T-helper 2 cell treated with Interferon-gamma antibody and Interleukin-4, amounts not matched to agents 100 ng/mL and 5 ng/mL, for 36 hours (primary cell): ENCODE measurements around the gene TSPO2. TPM values are rescaled to one million over a fixed set of nuclear protein-coding genes. Genes with fewer than 3 reads are reported as not detected.

Source experiments
- intact Hi-C: fragments of 100-400 bp; cut with micrococcal nuclease; formaldehyde crosslinking; loops from one replicate; pipeline ENCODE4 v1.15.1; 2023
- total RNA-seq: library from RNA; stranded (reverse); gene quantifications from 2 replicates; pipeline ENCODE4 v1.2.3, GENCODE V29; 2022

The TSPO2 gene
- total RNA-seq, 1 donor from 2014 or later, result not detected

GRCh38 chr6:41027241-41027640 is 15.0 kb upstream of the TSPO2 start:
- intact Hi-C loops, result loop anchor here (1.0 to 5.0 kb wide), 6 partner anchors 21 to 440 kb away; partner anchors contain the start of genes LRFN2, NFYA and OARD1

- intact Hi-C loops, result loop anchor here (1.0 to 5.0 kb wide), 6 partner anchors 22 to 441 kb away; partner anchors contain the start of genes LRFN2, NFYA and OARD1
Observed at GRCh38 chr6:41027799-41028560, 14.3 kb upstream of the TSPO2 start.

DNA sequence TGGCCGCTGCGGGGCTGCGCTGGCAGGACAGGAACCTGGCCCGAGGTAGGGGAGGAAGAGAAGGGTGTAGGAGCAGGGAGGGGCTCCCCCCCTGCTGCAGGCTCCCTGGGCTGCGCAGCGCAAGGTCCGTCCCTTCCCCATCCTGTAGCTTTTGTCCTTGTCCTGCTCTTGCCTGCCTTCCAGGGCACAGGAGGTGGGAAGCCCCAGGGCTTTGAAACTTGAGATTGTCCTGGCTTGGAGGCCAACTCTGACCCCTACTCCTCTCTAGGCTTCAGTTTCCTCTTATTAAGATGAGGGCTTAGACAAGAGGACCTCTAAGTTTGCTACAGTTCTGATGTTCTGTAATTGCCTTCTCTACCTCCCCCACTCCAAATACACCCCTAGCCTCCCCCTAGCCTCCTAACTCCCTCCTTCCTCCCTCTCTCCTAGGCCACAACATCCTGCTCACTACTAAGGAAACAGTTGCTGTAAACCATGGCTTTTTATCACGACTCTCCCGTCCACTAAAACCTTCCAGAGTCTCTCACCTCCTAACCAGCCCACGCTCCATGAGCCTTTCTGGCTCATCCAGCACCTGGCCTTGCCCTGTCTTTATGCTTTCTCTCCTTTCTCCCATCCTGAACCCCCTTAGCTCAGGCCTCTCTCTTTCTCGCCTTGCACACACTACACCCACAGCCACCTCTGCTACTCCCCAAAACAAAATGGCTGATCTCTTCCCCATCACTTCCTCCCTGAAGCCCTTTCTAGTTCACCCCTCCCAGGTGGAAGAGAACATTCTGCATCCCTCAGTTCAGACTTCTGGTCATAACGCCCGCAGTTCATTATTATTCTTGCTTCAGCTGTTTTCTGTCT is 13.5 kb upstream of the TSPO2 start:
- intact Hi-C loops, result loop anchor here (1.0 to 5.0 kb wide), 3 partner anchors 11 to 441 kb away; partner anchors contain the start of genes LRFN2 and UNC5CL

- intact Hi-C loops, result no loop called here
Observed at GRCh38 chr6:41032830-41033229, 9.4 kb upstream of the TSPO2 start.

DNA sequence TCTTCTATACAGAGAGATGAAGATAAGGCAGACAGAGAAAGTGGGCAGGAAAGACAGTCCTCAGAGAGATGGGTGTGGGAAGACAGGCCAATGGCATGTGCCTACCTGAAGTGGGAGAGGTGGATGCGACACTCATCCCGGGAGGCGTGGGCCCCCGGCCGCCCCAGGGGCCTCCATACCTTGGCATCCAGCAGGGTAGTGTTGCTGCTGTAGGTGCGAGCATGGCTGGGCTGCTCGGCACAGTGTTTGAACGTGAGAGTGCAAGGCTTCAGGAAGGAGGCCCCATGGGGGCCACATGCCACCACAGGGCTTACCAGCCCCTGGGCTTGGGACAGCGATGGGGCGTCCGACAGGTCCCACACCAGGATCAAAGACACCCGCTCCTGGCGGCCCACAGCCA is 8.5 kb upstream of the TSPO2 start:
- intact Hi-C loops, result no loop called here

DNA sequence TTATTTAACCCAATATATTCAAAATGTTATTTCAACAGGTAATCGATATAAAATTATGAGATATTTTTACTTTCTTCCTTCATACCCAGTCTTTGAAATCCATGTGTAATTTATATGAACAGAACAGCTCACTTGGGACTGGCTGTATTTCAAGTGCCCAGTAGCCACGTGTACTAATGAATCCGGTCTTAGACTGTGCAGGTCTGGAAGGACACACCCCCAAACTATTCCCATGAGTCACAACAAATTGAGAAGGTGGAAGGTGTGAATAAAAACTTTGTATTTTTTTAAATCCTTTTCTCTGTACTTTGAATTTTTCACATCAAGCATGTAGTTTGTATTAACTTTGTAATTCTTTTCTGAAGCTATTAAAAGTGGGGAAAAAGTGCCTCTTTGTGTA is 6.1 kb upstream of the TSPO2 start:
- intact Hi-C loops, result no loop called here

- intact Hi-C loops, result no loop called here
Observed at GRCh38 chr6:41036601-41037000, 5.7 kb upstream of the TSPO2 start.

DNA sequence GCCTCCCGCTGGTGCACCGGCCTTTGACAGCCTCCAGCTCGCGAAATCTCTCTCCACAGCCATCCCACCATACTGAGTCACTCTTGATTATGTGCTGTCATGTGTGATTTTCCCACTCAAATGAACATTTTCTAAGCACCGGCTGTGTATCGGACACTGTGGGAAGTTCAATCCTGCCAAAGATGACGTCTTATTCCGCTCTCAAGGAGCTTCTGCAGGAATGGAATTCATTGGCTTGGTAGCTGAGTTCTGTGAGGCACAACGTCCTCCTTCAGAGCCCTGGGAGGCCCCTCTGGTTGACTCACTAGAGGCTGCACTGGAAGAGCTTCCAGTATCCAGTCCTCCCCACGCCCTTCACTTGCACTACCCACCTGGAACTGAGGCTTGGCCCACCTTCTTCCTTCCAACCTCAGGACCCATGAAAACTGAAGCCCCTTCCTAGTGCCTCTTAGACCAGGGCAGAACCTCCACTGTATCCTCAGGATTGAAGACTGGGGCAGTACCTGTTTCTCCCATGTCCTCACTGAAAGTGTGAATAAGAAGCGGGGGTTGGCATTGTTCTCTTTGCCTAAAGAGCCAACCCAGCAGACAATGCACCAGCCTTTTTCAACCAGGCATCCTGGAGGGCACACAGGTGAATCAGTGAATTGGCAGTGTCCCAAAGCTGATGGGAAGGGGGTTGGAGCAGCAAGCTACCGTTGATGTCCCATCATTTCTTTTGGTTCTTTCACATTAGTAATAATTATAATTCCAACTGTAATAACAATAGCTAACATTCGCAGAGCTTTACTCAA is 5.0 kb upstream of the TSPO2 start:
- intact Hi-C loops, result no loop called here

- intact Hi-C loops, result no loop called here
Observed at GRCh38 chr6:41038205-41038604, 4.1 kb upstream of the TSPO2 start.

GRCh38 chr6:41039060-41039998 is 2.9 kb upstream of the TSPO2 start, which contains the start of gene UNC5CL:
UNC5CL (minus strand) TSS chr6:41039221; CDS start chr6:41035074, 4,147 bp downstream.
- intact Hi-C loops, result loop anchor here (1.0 kb wide), 2 partner anchors 10 to 33 kb away; no protein-coding TSS in a partner anchor

DNA sequence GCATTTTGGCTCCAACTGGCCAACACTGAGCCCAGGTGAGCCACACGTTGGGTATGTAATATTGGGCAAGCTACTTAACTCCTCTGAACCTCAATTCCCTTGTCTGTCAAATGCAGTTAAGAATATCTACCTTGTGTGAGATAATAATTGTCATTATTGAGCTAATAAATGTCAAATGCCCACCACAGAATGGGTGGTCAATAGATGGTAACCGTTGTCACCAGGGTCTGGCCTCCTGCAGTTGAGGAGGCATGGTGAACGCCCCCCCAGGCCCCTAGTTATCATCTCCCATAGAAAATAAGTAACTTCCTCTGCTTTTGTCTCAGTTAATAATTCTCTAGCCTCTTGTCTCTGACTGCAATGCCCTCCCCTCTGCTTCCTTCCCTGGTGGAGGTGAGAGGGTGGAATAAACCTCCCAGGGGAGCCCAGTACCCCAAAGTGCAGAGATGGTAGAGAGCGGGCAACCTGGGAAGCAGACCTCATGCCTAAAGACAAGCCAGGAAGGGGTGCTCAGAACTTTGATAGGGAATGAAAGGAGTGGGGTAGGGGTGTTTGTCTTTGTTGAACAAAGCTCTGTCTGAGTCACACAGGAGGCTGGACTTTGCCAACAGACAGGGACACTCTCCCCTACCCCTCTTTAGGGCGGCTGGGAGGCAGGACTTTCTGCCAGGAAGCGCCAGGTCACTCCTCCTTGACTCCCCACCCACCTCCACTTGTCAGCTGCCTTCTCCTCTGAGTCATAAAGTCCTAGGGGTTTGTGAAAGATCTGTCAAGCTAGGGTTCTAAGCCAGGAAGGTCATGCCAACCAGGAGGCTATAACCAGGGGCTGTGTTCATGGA is 1.9 kb upstream of the TSPO2 start:
- intact Hi-C loops, result no loop called here

DNA sequence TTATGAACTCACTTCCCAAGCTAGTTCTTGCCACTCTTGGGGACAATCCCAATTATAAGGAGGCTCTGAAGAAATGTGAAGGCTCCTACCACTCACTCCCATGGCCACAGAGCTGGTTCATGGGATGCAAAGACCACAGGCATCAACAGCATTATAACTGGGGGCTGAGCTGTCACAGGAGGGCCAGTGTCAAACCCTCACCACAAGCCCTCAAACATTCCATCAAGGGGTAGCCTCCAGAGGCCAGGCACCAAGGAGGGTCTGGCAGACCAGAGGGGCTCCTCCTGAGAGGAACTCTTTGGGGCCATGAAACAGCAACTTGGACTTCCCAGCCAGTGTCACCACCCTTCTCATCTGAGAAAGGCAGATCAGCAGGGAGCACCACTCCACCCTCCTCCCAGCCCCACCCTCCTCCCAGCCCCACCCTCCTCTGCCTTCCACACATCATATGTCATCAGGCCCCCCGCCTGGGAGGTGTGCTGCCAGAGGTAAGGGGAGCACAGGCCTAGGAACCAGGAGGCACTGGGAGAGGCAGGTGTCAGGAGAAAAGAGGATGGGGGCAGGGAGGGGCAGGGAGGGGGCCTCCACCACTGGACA is 1.2 kb upstream of the TSPO2 start:
- intact Hi-C loops, result no loop called here

GRCh38 chr6:41043151-41043550 is 884 bp downstream of the TSPO2 start:
- intact Hi-C loops, result no loop called here

DNA sequence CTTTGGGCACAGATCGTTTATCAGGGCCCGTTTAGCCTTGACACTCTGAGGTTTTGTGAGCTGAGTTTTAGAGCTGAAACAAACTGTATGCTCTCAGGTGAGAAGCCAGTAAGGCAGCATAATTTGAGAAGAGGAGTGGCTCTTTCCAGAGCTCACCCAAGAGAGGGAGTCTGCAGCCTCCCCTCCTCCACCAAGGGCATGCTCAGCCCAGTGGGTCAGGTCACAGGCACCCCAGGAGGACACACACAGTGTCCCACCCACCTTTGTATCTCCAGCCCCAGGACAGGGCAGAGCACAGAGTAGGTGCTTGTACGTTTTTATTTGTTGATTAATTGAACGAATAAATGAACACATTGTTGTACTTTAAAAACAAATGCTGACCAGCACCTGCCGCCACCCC is 3.4 kb downstream of the TSPO2 start:
- intact Hi-C loops, result no loop called here

GRCh38 chr6:41046084-41046483 is 3.8 kb downstream of the TSPO2 start:
- intact Hi-C loops, result no loop called here

DNA sequence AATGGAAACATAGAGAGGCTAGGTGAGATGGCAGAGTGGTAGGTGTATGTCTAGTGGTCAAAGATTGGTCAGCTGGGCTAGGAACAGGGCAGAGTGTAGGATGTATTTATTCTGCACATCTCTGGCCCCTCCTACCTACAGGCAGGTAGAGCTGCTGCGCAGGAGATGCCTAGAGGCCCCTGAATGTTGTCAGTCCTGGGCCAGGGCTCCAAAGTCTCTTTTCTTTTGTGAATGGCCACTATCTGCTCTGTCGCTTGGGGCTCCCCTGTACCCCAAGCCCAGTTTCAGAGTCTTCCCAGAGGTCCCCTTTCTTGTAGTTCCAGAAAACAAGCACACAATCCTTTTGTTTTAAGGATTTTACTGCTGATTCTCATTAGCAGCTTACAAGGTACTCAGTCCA is 5.0 kb downstream of the TSPO2 start:
- intact Hi-C loops, result no loop called here

DNA sequence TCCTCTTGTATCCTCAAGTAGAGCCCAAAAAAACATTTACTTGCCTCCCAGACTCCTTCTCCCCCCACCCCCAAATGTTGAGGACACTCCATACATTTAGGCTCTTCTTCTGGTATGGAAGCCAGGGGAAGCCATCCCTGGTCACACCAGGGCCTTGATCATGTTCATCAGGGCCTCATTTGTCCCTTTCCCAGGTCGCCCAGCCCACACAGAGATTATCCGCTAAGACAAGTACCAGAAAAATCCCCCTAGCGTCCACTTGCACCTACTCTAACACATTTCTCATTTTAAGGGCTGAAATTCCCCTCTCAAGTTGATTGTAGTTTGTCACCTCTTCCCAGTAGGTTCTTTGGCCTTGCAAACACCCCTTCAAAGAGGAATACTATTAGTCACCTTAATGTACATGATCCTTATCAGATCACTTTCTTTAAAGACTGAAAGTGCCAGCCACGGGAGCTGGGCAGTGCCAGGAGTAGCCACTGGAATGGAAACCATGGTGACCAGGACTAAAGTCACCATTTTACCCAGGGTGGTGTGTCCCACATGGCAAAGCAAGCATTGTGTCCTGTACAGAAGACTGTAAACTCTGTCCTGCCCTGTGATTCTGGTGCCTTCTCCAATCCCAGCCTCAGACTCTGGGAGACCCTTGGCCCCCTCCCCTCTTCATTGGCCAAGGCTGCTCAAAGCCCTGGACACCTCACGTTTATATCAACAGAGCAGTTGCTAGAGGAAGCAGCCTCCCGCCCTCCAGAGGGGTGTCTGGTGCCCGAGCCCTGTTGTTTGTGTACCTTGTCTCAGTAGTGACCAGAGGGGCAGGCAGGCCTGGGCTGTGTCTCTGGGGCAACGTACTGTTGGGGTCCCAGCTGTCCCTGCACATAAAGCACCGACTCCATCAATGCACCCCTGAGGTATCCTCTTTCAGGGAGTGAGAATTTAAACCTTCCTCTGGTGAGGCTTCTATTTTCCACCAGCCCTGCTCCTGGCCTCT is 5.8 kb downstream of the TSPO2 start:
- intact Hi-C loops, result no loop called here

- intact Hi-C loops, result no loop called here
Observed at GRCh38 chr6:41049521-41049920, 7.3 kb downstream of the TSPO2 start.
